Articular chondrocyte of knee joint (primary cell): Measurements from ENCODE around the gene GGN. TPM values are rescaled to one million over a fixed set of nuclear protein-coding genes. Genes with fewer than 3 reads are reported as not detected.

Experiments used
- total RNA-seq: library from RNA; depleted of rRNA; stranded (reverse); fragments of >200 nt; gene quantifications from 2 replicates; pipeline ENCODE4 v1.2.3, GENCODE V29; 2012

Gene GGN, protein sequence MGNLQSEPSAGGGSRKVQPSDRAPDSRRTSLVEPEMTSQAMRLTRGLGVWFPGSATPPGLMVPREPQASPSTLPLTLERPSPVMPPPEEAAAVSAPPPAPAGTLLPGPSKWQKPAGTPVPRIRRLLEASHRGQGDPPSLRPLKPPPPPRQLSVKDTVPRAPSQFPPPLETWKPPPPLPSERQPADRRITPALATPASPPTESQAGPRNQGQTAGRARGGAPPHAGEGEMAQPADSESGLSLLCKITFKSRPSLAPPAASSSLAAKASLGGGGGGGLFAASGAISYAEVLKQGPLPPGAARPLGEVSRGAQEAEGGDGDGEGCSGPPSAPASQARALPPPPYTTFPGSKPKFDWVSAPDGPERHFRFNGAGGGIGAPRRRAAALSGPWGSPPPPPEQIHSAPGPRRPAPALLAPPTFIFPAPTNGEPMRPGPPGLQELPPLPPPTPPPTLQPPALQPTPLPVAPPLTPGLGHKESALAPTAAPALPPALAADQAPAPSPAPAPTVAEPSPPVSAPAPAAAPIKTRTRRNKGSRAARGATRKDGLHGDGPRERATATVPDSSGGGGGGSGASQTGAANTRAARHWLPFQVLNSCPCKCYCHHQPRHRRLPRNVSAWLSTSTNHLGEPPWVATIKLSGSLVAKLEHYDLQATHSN
- total RNA-seq = 0.39 and 0.54 TPM in 2 replicates

DNA sequence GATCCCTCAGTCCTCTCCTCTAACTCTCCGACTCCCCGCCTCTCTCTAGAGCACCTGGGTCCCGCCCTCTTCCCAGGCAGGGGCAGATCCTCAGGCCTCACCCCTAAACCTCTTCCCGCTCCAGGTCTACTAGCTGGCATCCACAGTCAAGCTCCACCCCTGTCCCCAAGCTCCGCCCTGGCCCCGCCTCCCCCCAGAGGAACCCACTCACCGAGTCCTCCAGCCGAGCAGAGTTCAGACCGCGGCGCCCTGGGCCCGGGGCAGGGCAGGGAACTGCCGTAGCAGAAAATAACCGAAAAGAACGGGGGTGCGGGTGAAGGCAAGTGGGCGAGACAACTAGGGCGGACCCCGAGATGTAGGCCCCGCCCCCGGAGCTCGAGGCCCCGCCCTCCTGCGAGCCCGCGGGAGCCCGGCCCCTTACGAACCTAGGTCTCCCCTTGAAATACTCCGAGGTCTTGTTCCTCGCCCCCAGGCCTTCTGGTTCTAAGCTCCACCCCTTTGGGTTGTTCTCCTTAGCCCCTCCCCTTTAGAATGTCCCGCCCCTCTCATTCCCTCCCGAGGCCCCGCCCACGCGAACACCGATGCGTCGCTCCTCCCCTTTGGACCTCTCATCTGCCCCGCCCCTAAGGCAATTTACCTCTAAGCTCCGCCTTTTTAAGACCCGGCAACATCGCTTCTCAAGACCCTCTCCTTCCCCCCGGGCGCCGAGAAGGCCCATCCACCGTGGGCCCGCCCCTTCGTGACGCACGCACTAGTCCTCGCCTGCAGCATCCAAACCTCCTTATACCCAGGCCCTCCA is at the start of gene GGN:
Gene GGN, minus strand, starts transcription at position 485 of the 799 bp plus-strand sequence. CDS start 773 bp downstream, outside the sequence.

DNA sequence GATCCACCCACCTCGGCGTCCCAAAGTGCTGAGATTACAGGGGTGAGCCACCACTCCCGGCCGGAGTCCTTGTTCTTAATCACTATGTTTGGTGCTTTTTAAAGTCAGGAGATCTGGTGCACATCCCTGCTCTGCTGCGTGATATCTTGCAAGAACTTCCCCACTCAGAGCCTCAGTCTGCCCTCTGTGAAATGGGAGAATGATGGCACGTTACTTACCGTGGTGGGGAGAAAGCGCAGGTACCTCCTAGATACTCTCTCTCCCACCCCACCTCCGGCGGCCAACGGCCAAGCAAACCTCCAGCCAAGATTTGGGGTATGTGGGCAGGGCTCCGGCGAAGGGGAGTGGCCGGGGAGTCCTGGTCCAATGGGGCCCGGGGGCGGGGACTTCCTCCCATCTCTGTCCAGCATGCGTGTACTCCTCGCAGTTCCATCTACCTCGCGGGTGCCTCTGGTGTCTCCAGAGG is 45.5 kb upstream of the GGN start, which contains the start of gene RYR1:
Gene RYR1, plus strand, starts transcription at position 424 of the 466 bp plus-strand sequence. CDS start 139 bp downstream, outside the sequence.

DNA sequence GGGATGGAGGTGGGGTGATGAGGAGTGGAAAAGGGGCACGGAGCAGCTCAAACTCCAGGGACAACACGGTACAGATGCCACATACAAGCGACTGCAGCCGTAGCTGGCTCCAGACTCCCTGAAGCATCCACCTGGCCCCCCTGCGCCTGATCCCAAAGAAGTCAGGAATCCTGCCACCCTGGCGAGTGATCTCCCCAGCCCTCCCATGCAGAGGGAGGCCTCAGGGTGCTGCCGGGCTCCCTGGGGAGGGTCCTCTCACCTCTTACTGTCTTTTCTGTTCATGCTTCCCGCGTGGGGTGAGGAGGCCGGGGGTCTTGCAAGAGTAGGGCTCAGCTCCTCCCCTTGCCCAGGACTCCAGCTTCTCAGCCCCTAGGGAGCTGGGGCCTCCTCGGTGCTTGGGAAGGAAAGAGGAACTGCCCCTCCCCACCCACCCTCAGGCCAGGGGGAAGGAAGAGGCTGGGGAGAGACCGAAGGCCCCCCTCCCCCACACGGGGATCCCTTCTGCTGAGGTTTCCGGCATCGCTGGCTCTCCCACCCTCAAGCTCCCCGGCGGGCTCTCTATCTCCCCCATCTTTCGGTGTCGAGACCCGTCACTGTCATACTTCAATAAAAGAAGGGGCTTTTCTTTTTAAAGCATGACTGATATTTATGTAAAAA is 38.1 kb upstream of the GGN start, which contains the start of gene RASGRP4:
Gene RASGRP4, minus strand, starts transcription at position 410 of the 657 bp plus-strand sequence. Its CDS starts 128 bp downstream, at position 282.

DNA sequence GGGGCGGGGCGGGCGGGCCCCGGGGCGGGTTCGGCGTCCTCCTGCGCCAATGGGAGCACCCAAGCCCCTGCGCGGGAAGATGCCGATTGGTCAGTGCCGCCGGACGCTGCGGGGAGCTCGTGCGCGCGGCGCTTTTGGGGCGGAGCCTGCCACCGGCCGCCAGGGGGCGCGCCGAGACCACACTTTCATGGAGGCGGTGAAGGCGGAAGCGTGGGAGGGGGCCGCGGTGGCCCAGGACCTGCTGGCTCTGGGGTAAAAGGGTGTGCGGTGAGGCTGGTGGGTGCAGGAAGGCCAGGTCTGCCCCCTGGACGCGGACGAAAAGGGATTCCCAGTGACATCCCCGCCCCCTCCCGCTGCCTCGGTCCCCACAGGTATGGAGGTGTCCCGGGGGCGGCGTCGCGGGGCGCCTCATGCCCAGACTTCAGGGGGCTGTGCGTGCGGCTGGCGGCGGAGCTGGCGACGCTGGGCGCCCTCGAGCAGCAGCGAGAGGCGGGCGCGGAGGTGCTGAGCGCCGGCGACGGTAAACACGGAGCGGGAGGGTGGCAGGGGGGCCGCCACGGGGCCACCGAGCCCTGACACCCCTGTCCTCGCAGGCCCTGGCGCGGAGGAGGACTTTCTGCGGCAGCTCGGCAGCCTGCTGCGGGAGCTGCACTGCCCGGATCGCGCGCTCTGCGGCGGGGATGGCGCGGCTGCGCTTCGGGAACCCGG is 15.3 kb upstream of the GGN start, which contains the start of gene FAM98C:
Gene FAM98C, plus strand, starts transcription at position 127 of the 708 bp plus-strand sequence. Its CDS starts 61 bp downstream, at position 188.

DNA sequence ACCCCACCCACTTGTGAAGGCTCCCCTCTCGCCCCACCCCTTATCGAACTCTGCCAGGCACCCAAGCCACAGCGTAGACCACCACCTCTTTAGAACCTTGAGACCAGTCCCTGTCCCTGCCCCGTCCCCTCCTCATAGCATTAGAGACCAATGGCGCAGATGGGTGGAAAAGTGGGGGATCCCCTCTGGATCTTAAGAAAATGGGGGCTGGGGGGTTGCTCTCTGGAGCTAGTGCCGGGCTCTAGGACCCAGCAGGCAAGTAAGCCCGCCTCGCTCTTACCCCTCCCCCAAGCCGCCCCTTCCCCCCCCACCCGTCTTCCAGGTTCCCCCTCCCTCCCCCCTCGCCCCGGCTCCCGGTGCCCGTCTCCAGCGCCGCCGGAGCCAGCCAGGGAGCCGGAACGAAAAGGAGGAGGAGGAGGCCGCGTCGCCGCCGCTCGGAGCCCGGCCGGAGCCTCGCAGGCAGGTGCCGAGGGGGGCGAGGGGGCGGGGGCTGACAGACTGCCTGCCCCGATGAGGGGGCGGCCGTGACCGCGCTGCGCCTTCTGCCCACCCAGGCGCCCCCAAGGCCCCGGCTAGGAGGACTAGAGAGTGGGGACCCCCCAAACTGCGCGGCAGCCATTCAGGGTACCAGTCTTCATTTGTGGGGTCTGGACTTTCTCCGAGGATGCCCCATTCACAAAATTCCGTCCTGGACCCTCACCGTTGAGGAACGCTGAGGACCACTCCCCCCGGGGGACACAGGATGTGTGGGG is 691 bp upstream of the GGN start, which contains the start of gene SPRED3:
Gene SPRED3, plus strand, starts transcription at position 349 of the 752 bp plus-strand sequence. CDS start 1,606 bp downstream, outside the sequence.

DNA sequence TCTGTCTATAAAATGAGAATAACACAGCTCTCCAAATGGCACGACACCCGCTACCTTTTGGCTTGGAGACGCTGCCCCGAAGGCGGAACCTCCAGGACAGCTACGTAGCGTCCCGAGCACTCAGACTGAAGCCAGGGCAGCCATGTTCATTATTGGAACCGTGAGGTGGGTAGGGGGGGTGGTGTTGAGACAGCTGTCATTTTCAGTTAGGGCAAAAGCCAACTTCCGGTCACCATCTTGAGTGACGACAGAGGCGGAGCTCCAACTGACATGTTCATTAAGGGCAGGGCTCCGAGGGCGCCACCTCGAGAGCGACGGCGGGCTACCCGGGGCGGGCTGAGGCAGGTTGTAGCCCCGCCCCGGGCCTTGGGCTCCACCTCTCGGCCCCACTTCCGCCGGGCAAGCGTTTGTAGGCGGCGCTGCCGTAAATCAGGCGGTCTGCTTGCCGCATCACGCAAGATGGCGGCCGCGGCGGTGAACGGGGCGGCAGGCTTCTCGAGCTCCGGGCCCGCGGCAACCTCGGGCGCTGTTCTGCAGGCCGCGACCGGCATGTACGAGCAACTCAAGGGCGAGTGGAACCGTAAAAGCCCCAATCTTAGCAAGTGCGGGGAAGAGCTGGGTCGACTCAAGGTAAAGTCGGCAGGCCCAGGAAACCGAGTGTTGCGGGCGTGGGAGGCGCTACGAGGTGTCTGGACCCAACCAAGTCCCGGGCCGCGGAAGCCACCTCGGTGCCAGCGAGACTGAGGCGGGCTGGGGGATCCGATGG is 13.3 kb downstream of the GGN start, which contains the start of gene PSMD8:
Gene PSMD8, plus strand, starts transcription at position 240 of the 766 bp plus-strand sequence. Its CDS starts 31 bp downstream, at position 271.

Other genes with a start within 250 kb of the GGN start
- 0.86 and 1.4 TPM in 2 replicates for gene DPF1, start 163.8 kb downstream of the GGN start, total RNA-seq
- gene PPP1R14A, start 131.7 kb downstream of the GGN start, total RNA-seq = not detected in 2 replicates
- 25.9 and 29.1 TPM in 2 replicates for gene SPINT2, start 123.5 kb downstream of the GGN start, total RNA-seq
- 1.6 TPM in 1 of 2 replicates, not detected in the other for gene C19orf33, start 83.8 kb downstream of the GGN start, total RNA-seq
- 58.6 and 81.8 TPM in 2 replicates for gene YIF1B, start 72.1 kb downstream of the GGN start, total RNA-seq
- gene KCNK6, start 68.2 kb downstream of the GGN start, total RNA-seq = 6.3 and 13.5 TPM in 2 replicates
- gene CATSPERG, start 52.2 kb downstream of the GGN start, total RNA-seq = 0.78 and 1.3 TPM in 2 replicates
- gene PSMD8, start 13.5 kb downstream of the GGN start, total RNA-seq = 201 and 242 TPM in 2 replicates
- 2.2 and 2.6 TPM in 2 replicates for gene SPRED3, start 663 bp upstream of the GGN start, total RNA-seq
- gene FAM98C, start 15.1 kb upstream of the GGN start, total RNA-seq = 10.7 and 10.9 TPM in 2 replicates
- gene RASGRP4, start 38.2 kb upstream of the GGN start, total RNA-seq = not detected in 2 replicates
- gene RYR1, start 45.7 kb upstream of the GGN start, total RNA-seq = 0.39 and 0.65 TPM in 2 replicates
- 0.86 TPM in 1 of 2 replicates, not detected in the other for gene MAP4K1, start 229.9 kb upstream of the GGN start, total RNA-seq
- 297 and 356 TPM in 2 replicates for gene EIF3K, start 231.2 kb upstream of the GGN start, total RNA-seq